Small intestine (tissue), 7 donors: Measurements from ENCODE around the gene PDE6A. TPM values are rescaled to one million over a fixed set of nuclear protein-coding genes. Genes with fewer than 3 reads are reported as not detected.
"Not testable (repeated sequence)": the region's sequence is repeated elsewhere in the genome, so short reads cannot be mapped to it uniquely, and the experiment has no call there.

Source experiments
- DNase-seq, 2 donors: peaks; one replicate each; pipeline versions ENCODE4 v3.0.0 to v3.0.0-alpha.2; 2013
- FAIRE-seq: peaks from 2 replicates; lab custom pipeline; 2012; peaks lifted over from hg19 to GRCh38; lab: Jason Lieb, UNC
- H3K27ac ChIP-seq, 3 donors: one replicate each; pipeline ENCODE4 v1.5.1; 2013; ENCODE audit warnings: low read length in 2 of 3, mild to moderate bottlenecking in 2 of 3, control low read depth in 1 of 3, inconsistent platforms in 1 of 3, low read depth in 1 of 3, moderate library complexity in 1 of 3
- H3K27me3 ChIP-seq, 3 donors: one replicate each; pipeline ENCODE4 v1.6.1; 2013; ENCODE audit warnings: low read length in 3 of 3, inconsistent platforms in 1 of 3; ENCODE audit not compliant: control insufficient read depth in 3 of 3, insufficient read depth in 3 of 3
- H3K36me3 ChIP-seq, 3 donors: one replicate each; pipeline ENCODE4 v1.6.1; 2013; ENCODE audit warnings: low read length in 3 of 3, inconsistent platforms in 1 of 3, low read depth in 1 of 3, mild to moderate bottlenecking in 1 of 3, moderate library complexity in 1 of 3; ENCODE audit not compliant: control insufficient read depth in 3 of 3, insufficient read depth in 2 of 3
- H3K4me1 ChIP-seq, 3 donors: one replicate each; pipeline ENCODE4 v1.6.1; 2013; ENCODE audit warnings: low read length in 2 of 3, inconsistent platforms in 1 of 3, low read depth in 1 of 3, mild to moderate bottlenecking in 1 of 3, moderate library complexity in 1 of 3; ENCODE audit not compliant: control insufficient read depth in 3 of 3, insufficient read depth in 2 of 3
- H3K4me3 ChIP-seq, 3 donors: one replicate each; pipeline ENCODE4 v1.5.1; 2013; ENCODE audit warnings: low read length in 3 of 3, control low read depth in 1 of 3, inconsistent platforms in 1 of 3, low read depth in 1 of 3, mild to moderate bottlenecking in 1 of 3, moderate library complexity in 1 of 3
- H3K9me3 ChIP-seq, 2 donors: one replicate each; pipeline ENCODE4 v1.6.1; 2013; ENCODE audit warnings: low read depth in 1 of 2, low read length in 1 of 2; ENCODE audit not compliant: control insufficient read depth in 2 of 2, insufficient read depth in 1 of 2
- WGBS, 3 donors: extraction: QIAGEN DNeasy Blood & Tissue Kit; methylation state at CpG; one replicate each; pipeline ENCODE4 v1.1.7; 2013; 5-methylcytosine and 5-hydroxymethylcytosine counted together
- polyA plus RNA-seq, 4 donors: library from polyadenylated mRNA; stranded (reverse) in 3 of 4; unstranded in 1 of 4; fragments of 200-250 nt in 3 of 4; fragments of 120-200 nt in 1 of 4; gene quantifications; one replicate each; pipeline versions ENCODE4 v1.2.1 to v1.2.3, GENCODE V29; 2013
- donor health status: healthy with polysubstance abuse.
- donor health status: control.
- donor health status: control.
- donor health status: Bipolar disorder and iron deficiency.
- donor health status: healthy.

The PDE6A gene
- polyA plus RNA-seq, 4 donors = 0.03 to 1.3 TPM; not detected in 2

DNA sequence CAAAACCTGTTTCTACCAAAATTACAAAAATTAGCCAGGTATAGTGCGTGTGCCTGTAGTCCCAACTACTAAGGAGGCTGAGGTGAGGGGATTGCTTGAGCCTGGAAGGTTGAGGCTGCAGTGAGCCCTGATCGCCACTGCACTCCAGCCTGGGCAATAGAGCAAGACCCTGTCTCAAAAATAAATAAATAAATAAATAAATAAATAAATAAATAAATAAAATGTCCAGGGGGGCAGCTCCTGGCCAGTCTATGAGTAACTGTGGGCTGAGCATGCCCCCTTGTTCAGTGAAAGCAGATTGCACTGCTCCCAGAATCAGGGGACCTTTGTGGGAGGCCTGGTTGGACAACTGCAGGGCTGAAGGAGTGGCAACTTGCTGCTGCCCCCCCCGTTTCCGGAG is 62.7 kb downstream of the PDE6A start:
- H3K9me3 ChIP-seq = peaks cover 0 to 2% of the 10 kb centered on the region in 2 donors
- peaks cover 0 to 3% (median 0%) of the 10 kb centered on the region in 3 donors for H3K36me3 ChIP-seq
- 82 to 87% (median 86%) methylated on average over 4 of the region's 4 CpGs for WGBS, 3 donors
- H3K4me3 ChIP-seq = no peak overlapping the region
- DNase-seq = no peak
- no peak for FAIRE-seq
- H3K27ac ChIP-seq = no peak overlapping the region
- H3K27me3 ChIP-seq = no peaks in the 10 kb centered on the region
- peaks cover 0 to 31% (median 0%) of the 10 kb centered on the region in 3 donors for H3K4me1 ChIP-seq

DNA sequence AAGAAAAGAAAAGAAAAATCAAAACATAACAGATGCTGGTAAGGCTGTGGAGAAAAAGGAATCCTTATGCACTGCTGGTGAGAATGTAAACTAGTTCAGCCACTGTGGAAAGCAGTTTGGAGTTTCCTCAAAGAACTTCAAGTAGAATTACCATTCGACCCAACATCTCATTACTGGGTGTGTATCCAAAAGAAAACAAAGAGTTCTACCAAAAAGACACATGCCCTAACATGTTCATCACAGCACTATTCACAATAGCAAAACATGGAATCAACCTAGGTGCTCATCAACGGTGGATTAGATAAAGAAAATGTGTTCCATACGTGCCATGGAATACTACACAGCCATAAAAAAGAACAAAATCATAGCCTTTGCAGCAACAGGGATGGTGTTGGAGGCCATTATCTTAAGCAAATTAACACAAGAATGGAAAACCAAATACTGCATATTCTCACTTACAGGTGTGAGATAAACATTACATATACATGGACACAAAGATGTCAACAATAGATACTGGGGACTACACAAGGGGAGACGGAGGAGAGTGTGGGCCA is 63.4 kb downstream of the PDE6A start:
- 84 to 90% (median 89%) methylated on average over 4 of the region's 4 CpGs for WGBS, 3 donors
- Histone ChIP-seq H3K4me1 (peaks cover 0 to 23% (median 0%) of the 10 kb centered on the region in 3 donors), H3K36me3 (peaks cover 0 to 3% (median 0%) of the 10 kb centered on the region in 3 donors), H3K4me3 (no peak overlapping the region), H3K9me3 (peaks cover 0 to 2% of the 10 kb centered on the region in 2 donors), H3K27me3 (no peaks in the 10 kb centered on the region), H3K27ac (no peak overlapping the region)
- DNase-seq (no peak), FAIRE-seq (no peak)

DNA sequence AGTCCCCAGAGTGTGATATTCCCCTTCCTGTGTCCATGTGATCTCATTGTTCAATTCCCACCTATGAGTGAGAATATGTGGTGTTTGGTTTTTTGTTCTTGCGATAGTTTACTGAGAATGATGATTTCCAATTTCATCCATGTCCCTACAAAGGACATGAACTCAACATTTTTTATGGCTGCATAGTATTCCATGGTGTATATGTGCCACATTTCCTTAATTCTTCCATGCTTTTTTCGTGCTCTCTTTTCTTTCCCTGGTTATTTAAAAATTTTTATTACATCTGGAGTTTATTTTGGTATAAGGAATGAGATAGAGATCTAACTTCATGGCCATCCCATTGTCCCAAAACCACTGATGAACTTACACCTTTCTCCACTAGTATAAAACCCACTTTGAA is 65.0 kb downstream of the PDE6A start:
- not testable (repeated sequence) for FAIRE-seq, DNase-seq, H3K36me3 ChIP-seq, H3K27ac ChIP-seq, H3K4me3 ChIP-seq, H3K27me3 ChIP-seq, H3K9me3 ChIP-seq
- WGBS, 3 donors = 75 to 96% (median 77%) methylated on average over 1 of the region's 2 CpGs
- peaks cover 0 to 11% (median 0%) of the 10 kb centered on the region in 3 donors for H3K4me1 ChIP-seq

DNA sequence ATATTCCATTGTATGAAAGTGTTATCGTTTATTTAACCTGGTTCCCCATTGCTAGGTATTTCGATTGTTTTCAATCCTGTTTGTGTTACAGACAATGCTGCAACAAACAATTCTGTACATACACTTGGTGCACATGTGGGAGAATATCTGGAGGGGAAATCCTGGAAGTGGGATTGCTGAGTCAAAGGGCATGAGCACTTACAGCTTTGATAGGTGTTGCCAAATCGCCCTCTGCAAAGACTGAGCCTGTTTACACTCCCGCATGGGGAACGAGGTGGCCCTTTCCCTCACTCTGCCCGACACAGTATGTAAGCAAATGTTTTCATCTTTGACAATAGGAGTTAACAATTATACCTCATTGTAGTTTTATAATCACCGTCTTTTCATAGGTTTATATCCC is 66.2 kb downstream of the PDE6A start:
- 23 to 38% (median 32%) methylated on average over 7 of the region's 7 CpGs for WGBS, 3 donors
- no peak overlapping the region for H3K4me3 ChIP-seq
- no peak overlapping the region for H3K27ac ChIP-seq
- no peaks in the 10 kb centered on the region for H3K9me3 ChIP-seq
- FAIRE-seq = no peak
- peak in 1 of 2 donors; percentile 46 for DNase-seq
- H3K27me3 ChIP-seq = no peaks in the 10 kb centered on the region
- H3K36me3 ChIP-seq = no peaks in the 10 kb centered on the region
- H3K4me1 ChIP-seq = peaks cover 0 to 11% (median 0%) of the 10 kb centered on the region in 3 donors

DNA sequence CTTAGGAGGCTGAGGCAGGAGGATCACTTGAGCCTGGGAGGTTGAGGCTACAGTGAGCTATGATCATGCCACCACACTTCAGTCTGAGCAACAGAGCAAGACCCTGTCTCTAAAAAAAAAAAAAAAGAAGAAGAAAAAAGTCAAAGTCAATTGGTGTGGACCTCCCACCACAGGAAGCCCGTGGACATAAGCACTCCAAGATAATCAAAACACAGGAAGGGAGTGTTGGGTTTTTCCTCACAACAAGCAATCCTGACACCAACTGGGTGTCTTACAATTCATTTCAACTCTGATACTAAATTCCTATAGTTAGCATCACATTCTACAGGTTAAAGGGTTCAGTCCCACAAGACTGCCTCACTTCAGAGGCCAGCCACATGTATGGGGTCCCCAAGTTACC is 70.7 kb downstream of the PDE6A start:
- FAIRE-seq = no peak
- WGBS, 3 donors = 44 to 89% (median 49%) methylated on average over 1 of the region's 1 CpG
- H3K27me3 ChIP-seq = no peaks in the 10 kb centered on the region
- no peak overlapping the region for H3K27ac ChIP-seq
- no peak for DNase-seq
- H3K9me3 ChIP-seq = no peaks in the 10 kb centered on the region
- H3K4me1 ChIP-seq = peaks cover 0 to 52% (median 0%) of the 10 kb centered on the region in 3 donors
- H3K4me3 ChIP-seq = no peak overlapping the region
- no peaks in the 10 kb centered on the region for H3K36me3 ChIP-seq

DNA sequence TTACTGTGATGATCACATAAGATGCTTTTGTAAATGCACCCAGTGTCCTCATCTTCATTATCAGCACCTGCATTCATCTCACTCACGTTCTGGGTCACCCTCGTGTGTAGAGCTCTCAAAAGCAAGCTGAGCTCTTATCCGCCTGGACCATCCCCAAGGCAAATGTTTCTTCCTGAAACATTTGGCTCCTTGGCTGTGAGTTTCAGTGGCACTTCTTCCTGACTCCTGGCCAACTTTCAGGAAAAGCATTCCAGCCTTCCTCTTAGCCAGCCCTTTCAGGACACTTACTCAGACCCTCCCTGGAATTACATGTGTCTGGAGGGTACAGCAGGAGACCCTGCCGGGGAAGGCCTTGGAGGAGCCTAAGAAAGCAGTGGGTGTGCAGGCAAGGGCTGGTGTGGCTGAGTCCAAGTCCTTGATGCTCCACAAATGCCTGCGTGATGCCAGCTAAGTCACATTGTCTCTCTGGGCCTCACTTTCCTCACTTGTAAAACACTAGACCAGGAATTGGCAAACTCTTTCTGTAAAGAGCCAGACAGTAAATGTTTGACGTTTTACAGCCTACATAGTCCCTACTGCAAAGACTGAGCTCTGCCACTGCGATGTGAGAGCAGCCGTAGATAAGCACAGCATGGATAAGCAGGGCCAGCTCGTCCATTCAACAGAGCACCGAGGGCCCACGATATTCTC is 72.1 kb downstream of the PDE6A start:
- 59 to 65% (median 60%) methylated on average over 11 of the region's 11 CpGs for WGBS, 3 donors
- peak in 1 of 2 donors; percentile 61 for DNase-seq
- no peak for FAIRE-seq
- Histone ChIP-seq H3K9me3 (no peaks in the 10 kb centered on the region), H3K4me3 (no peak overlapping the region), H3K4me1 (peaks cover 0 to 44% (median 0%) of the 10 kb centered on the region in 3 donors), H3K27me3 (no peaks in the 10 kb centered on the region), H3K36me3 (no peaks in the 10 kb centered on the region), H3K27ac (peak overlapping the region in 1 of 3 donors; percentile 56)

DNA sequence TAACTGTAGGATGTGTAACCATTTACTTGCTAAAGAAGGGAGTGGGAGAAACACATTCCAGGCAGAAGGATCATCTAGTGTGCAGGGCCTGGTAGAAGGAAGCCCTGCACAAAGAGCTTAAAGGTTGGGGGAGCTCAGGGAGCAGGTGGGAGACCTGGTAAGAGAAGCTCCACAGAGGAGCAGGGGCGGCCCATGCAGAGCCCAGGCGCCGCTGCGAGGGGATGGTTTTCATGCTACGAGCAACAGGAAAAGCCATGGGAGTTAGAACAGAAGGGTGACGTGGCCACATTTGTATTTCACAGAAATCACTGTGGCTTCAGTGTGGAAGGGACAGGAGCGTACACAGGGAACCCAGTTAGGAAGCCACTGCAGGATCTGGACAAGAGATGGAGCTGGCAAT is 73.1 kb downstream of the PDE6A start:
- Histone ChIP-seq H3K36me3 (no peaks in the 10 kb centered on the region), H3K9me3 (peaks cover 0 to 7% of the 10 kb centered on the region in 2 donors), H3K27ac (no peak overlapping the region), H3K4me3 (no peak overlapping the region), H3K4me1 (peaks cover 0 to 42% (median 0%) of the 10 kb centered on the region in 3 donors), H3K27me3 (no peaks in the 10 kb centered on the region)
- no peak for DNase-seq
- 86 to 93% (median 91%) methylated on average over 7 of the region's 7 CpGs for WGBS, 3 donors
- FAIRE-seq = no peak

DNA sequence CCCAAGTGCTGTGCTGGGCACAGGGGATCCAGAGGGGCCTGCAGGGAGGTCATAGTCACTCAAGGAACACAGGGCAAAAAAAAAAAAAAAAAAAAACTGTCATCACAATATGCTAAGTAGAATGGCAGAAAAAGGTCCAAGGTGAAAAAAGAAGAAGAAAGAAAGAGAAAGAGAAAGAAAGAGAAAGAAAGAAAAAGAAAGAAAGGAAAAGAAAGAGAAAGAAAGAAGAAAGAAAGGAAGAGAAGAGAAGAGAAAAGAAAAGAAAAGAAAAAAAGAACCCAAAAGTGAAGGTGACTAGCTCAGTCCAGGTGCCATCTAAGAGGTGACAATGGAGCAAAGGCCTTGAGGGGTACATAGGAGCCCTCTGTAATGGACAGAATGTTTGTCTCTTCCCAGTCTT is 73.9 kb downstream of the PDE6A start:
- no peak overlapping the region for H3K4me3 ChIP-seq
- peaks cover 0 to 42% (median 0%) of the 10 kb centered on the region in 3 donors for H3K4me1 ChIP-seq
- DNase-seq = no peak
- peaks cover 0 to 7% of the 10 kb centered on the region in 2 donors for H3K9me3 ChIP-seq
- no peak overlapping the region for H3K27ac ChIP-seq
- no peak for FAIRE-seq
- no peaks in the 10 kb centered on the region for H3K36me3 ChIP-seq
- H3K27me3 ChIP-seq = no peaks in the 10 kb centered on the region
